ENCODE measurements around the gene TFCP2. TPM values are rescaled to one million over a fixed set of nuclear protein-coding genes. Genes with fewer than 3 reads are reported as not detected.

The TFCP2 gene
- total RNA-seq, 4 donors from 2014 or later: 6.1 to 30.7 (median 19.8) TPM

- DNase-seq: no peak
- Histone ChIP-seq H3K9me3 (no peaks in the 10 kb centered on the region), H3K36me3 (no peaks in the 10 kb centered on the region), H3K4me3 (no peak overlapping the region), H3K4me1 (no peaks in the 10 kb centered on the region), H3K27me3 (no peaks in the 10 kb centered on the region), H3K27ac (no peak overlapping the region)
- no peak for TF ChIP-seq CTCF (IDR thresholded peaks at IDR 0.05)
- no peak for TF ChIP-seq POLR2A (IDR thresholded peaks at IDR 0.05)
- intact Hi-C loops (cut with DNase I; ENCODE audit: low total_unique reads): no loop called here
These were observed 20.0 kb downstream of the TFCP2 start for GRCh38 chr12:51152953-51153352.

- H3K27ac ChIP-seq: no peak overlapping the region
- H3K4me1 ChIP-seq: no peaks in the 10 kb centered on the region
- TF ChIP-seq POLR2A (IDR thresholded peaks at IDR 0.05) (no peak), CTCF (IDR thresholded peaks at IDR 0.05) (no peak)
- DNase-seq: no peak
- no peaks in the 10 kb centered on the region for H3K27me3 ChIP-seq
- no peaks in the 10 kb centered on the region for H3K36me3 ChIP-seq
- intact Hi-C loops (cut with DNase I; ENCODE audit: low total_unique reads): no loop called here
- no peaks in the 10 kb centered on the region for H3K9me3 ChIP-seq
- H3K4me3 ChIP-seq: no peak overlapping the region
These were observed 22.2 kb downstream of the TFCP2 start for GRCh38 chr12:51150777-51151176.

DNA sequence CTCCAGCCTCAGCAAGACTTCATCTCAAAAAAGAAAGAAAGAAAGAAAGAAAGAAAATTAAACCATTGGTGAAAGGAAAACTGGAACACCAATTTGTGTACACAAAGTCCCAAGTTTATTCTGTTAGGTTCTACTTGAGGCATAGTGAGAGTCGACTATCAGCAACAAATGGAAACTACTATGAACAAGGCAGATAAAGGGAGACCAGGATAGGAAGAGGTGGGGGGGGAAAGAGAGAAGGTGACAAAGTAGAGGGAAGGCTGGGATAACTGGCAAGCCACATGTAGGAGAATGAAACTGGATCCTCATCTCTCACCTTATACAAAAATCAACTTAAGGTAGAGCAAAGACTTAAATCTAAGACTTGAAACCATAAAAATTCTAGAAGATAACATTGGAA is 25.6 kb downstream of the TFCP2 start:
- no peaks in the 10 kb centered on the region for H3K27me3 ChIP-seq
- no peaks in the 10 kb centered on the region for H3K36me3 ChIP-seq
- H3K27ac ChIP-seq: no peak overlapping the region
- H3K4me3 ChIP-seq: no peak overlapping the region
- intact Hi-C loops (cut with DNase I; ENCODE audit: low total_unique reads): no loop called here
- no peak for DNase-seq
- no peak for TF ChIP-seq POLR2A (IDR thresholded peaks at IDR 0.05)
- no peak for TF ChIP-seq CTCF (IDR thresholded peaks at IDR 0.05)
- no peaks in the 10 kb centered on the region for H3K9me3 ChIP-seq
- H3K4me1 ChIP-seq: no peaks in the 10 kb centered on the region

GRCh38 chr12:51139292-51139844 is 33.6 kb downstream of the TFCP2 start:
- no peak for DNase-seq
- Histone ChIP-seq H3K27me3 (no peaks in the 10 kb centered on the region), H3K27ac (no peak overlapping the region), H3K4me1 (no peaks in the 10 kb centered on the region), H3K36me3 (no peaks in the 10 kb centered on the region), H3K4me3 (no peak overlapping the region), H3K9me3 (no peaks in the 10 kb centered on the region)
- intact Hi-C loops (cut with DNase I; ENCODE audit: low total_unique reads): no loop called here
- TF ChIP-seq POLR2A (IDR thresholded peaks at IDR 0.05) (no peak), CTCF (IDR thresholded peaks at IDR 0.05) (no peak)

GRCh38 chr12:51132693-51133092 is 40.2 kb downstream of the TFCP2 start:
- Histone ChIP-seq H3K4me3 (no peak overlapping the region), H3K9me3 (no peaks in the 10 kb centered on the region), H3K27ac (no peak overlapping the region), H3K27me3 (no peaks in the 10 kb centered on the region), H3K36me3 (no peaks in the 10 kb centered on the region), H3K4me1 (no peaks in the 10 kb centered on the region)
- intact Hi-C loops (cut with DNase I; ENCODE audit: low total_unique reads): no loop called here
- TF ChIP-seq CTCF (IDR thresholded peaks at IDR 0.05) (no peak), POLR2A (IDR thresholded peaks at IDR 0.05) (no peak)
- no peak for DNase-seq
